GM12875 (cell line): ENCODE results near the gene KDM6A.

Experiments used
- H3K4me3 ChIP-seq: one replicate; pipeline ENCODE4 v1.5.1; 2011; ENCODE audit warnings: low read depth, low read length, control low read depth
- CTCF ChIP-seq: IDR thresholded peaks from 2 replicates; pipeline ENCODE4 v1.5.1; 2011; ENCODE audit warnings: low read depth, mild to moderate bottlenecking, control low read depth, inconsistent platforms, low read length, moderate library complexity, borderline replicate concordance; ENCODE audit not compliant: insufficient read depth

KDM6A gene

GRCh38 chrX:45154462-45154861, 281.5 kb downstream of the KDM6A start:
- TF ChIP-seq CTCF: no peak
- no peak overlapping the region for H3K4me3 ChIP-seq

DNA sequence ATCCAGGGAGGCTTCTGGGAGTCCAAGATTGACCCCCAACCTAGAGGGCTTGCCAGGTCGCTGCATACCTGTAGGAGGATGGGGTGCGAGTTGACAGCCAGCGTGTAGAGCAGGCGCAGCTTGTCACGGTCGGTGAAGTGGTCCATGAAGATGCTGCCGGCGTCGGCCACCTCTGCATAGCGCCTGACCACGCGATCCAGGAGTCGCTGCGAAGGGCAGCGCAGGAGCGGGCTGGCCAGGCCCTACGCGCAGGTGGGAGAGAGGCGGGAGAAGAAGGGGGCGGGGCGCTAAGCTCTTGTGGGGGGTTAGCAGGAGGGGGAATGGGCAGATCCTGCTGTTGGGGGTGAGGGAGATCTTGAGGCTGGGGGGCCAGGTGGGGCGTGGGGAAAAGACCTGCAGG, 284.7 kb downstream of the KDM6A start:
- TF ChIP-seq CTCF: no peak
- no peak overlapping the region for H3K4me3 ChIP-seq
